IPS-20b (cell line): Measurements from ENCODE around the gene ZNF790.
A peak's percentile ranks its signal among the peaks of the same experiment; 100 is the strongest.
"Not testable (repeated sequence)": the region's sequence is repeated elsewhere in the genome, so short reads cannot be mapped to it uniquely, and the experiment has no call there.

ENCODE experiments used
- H3K27ac ChIP-seq: one replicate; pipeline ENCODE4 v1.5.1; 2013; ENCODE audit warnings: low read length
- H3K27me3 ChIP-seq: 2 replicates; pipeline ENCODE4 v1.6.1; 2013; ENCODE audit warnings: mild to moderate bottlenecking, low read length, inconsistent platforms; ENCODE audit not compliant: insufficient read depth
- H3K36me3 ChIP-seq: 2 replicates; pipeline ENCODE4 v1.6.1; 2013; ENCODE audit warnings: low read depth, mild to moderate bottlenecking, inconsistent platforms, low read length, moderate library complexity; ENCODE audit not compliant: insufficient read depth
- H3K4me1 ChIP-seq: 2 replicates; pipeline ENCODE4 v1.6.1; 2013; ENCODE audit warnings: mild to moderate bottlenecking, control low read depth, inconsistent platforms, low read length, moderate library complexity; ENCODE audit not compliant: insufficient read depth
- H3K4me3 ChIP-seq: 2 replicates; pipeline ENCODE4 v1.5.1; 2013; ENCODE audit warnings: mild to moderate bottlenecking, low read length, inconsistent platforms
- H3K9ac ChIP-seq: 2 replicates; pipeline ENCODE4 v1.6.1; 2013; ENCODE audit warnings: low read depth, mild to moderate bottlenecking, inconsistent platforms, low read length, moderate library complexity
- H3K9me3 ChIP-seq: 2 replicates; pipeline ENCODE4 v1.6.1; 2013; ENCODE audit warnings: mild to moderate bottlenecking, low read depth, low read length, inconsistent platforms; ENCODE audit not compliant: insufficient read depth

ZNF790 gene

DNA sequence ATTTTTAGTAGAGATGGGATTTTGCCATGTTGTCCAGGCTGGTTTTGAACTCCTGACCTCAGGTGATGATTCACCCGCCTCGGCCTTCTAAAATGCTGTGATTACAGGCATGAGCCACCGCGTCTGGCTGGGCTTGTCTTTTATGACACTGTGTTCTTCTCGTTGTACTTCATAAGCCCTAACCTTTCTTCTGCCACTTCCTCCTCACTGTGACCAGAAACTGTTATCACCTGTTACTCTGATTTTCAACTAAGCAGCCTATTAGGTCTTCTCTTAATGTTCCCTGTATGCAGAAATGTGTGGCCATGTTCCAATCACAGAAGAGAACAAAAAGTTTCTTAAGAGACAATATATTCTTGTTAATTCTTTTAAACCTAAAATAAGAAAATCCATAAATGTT lies 16.4 kb downstream of the ZNF790 start:
- H3K36me3 ChIP-seq: peaks cover 76% of the 10 kb centered on the region
- H3K4me3 ChIP-seq: no peak overlapping the region
- H3K9ac ChIP-seq: no peak overlapping the region
- no peak overlapping the region for H3K27ac ChIP-seq
- H3K4me1 ChIP-seq: no peaks in the 10 kb centered on the region
- peaks cover 94% of the 10 kb centered on the region for H3K9me3 ChIP-seq
- no peaks in the 10 kb centered on the region for H3K27me3 ChIP-seq

DNA sequence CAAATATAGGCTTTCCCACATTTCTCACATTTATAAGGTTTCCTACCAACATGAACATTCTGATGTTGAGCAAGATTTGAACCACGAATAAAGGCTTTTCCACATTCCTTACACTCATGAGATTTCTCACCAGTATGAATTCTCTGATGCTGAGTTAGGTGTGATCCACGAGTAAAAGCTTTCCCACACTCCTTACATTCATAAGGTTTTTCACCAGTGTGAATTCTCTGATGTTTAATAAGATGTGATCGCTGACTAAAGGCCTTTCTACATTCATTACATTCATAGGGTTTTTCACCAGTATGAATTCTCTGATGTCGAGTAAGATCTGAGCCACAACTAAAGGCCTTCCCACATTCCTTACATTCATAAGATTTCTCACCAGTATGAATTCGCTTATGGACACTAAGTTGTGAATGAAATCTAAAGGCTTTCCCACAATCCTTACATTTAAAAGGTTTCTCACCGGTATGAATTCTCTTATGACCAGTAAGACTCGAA lies 19.0 kb downstream of the ZNF790 start:
- no peak overlapping the region for H3K27ac ChIP-seq
- H3K9ac ChIP-seq: no peak overlapping the region
- no peaks in the 10 kb centered on the region for H3K4me1 ChIP-seq
- H3K9me3 ChIP-seq: peaks cover 98% of the 10 kb centered on the region
- H3K4me3 ChIP-seq: peak overlapping the region; percentile 15; the same call in 1 of the 2 replicates
- no peaks in the 10 kb centered on the region for H3K27me3 ChIP-seq
- H3K36me3 ChIP-seq: peaks cover 61% of the 10 kb centered on the region

DNA sequence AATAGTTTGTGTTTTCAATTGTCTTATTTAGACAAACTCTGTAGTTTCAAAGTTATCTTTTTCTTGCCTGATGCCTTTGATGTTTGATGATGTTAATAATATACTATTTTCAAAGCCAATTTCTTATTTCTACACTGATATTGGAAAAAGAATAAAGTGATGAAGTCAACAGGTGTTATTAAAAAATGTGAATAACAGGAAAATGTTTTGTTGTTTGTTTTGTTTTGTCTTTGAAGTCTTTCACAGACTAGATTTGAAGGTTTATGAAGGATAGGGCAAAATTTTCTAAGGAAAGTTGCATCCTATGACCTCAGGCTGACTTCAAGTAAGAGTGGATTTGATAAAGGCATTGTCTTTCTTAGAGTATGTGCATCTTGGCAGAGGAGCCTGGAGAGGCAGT lies 31.2 kb downstream of the ZNF790 start:
- H3K27ac ChIP-seq: no peak overlapping the region
- no peak overlapping the region for H3K9ac ChIP-seq
- no peak overlapping the region for H3K4me3 ChIP-seq
- no peaks in the 10 kb centered on the region for H3K27me3 ChIP-seq
- no peaks in the 10 kb centered on the region for H3K4me1 ChIP-seq
- peaks cover 98% of the 10 kb centered on the region for H3K9me3 ChIP-seq
- H3K36me3 ChIP-seq: no peaks in the 10 kb centered on the region

DNA sequence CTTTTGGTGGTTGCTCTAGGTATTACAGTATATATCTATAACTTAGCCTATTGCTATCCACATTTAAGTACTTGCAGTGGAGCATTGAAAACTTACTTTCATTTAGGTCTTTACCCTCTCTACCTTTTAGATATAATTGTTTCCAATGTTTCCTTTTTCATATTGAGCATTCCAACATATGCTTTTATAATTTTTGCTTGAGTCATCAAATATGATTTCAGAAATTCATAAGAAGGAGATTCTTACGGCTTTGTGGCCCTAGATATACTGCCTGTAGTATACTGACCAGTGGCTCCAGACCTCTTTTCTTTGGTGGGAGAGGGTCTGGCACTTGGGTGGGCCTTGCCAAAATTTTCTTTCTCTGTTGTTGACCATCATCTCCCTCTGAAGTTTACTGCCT lies 32.8 kb downstream of the ZNF790 start:
- Histone ChIP-seq H3K36me3 (no peaks in the 10 kb centered on the region), H3K27me3 (no peaks in the 10 kb centered on the region), H3K27ac (no peak overlapping the region), H3K4me1 (no peaks in the 10 kb centered on the region), H3K9me3 (peaks cover 95% of the 10 kb centered on the region), H3K4me3 (no peak overlapping the region), H3K9ac (no peak overlapping the region)

DNA sequence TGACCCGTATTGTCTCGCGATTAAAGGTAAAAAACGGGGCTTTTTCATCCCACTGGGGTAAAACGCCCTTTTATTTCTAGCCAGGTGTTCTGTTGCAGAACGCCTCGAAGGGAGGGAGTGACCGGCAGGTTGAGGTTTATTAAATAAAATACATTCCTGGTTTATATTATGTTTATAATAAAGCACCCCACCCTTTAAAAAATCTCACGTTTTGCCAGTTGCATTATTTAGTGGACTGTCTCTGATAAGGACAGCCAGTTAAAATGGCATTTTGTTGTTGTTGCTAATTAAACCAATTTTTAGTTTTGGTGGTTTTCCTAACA lies 40.4 kb downstream of the ZNF790 start:
- H3K9me3 ChIP-seq: peaks cover 79% of the 10 kb centered on the region
- H3K4me1 ChIP-seq: no peaks in the 10 kb centered on the region
- no peaks in the 10 kb centered on the region for H3K36me3 ChIP-seq
- H3K27me3 ChIP-seq: no peaks in the 10 kb centered on the region
- H3K9ac ChIP-seq: no peak overlapping the region
- H3K4me3 ChIP-seq: peak overlapping the region; percentile 40; the same call in 1 of the 2 replicates
- no peak overlapping the region for H3K27ac ChIP-seq

DNA sequence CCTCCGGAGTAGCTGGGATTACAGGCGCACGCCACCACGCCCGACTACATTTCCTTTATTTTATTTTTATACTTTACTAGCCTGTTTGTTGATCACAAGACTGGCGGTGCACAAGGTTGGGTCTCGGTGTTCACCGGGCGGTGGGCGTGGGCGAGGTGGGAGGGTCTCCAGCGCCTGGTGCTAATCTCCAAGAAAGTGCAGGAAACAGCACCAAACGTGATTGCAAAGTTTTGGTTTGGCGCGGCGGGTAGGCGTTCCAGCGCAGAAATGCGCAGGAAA lies 41.5 kb downstream of the ZNF790 start:
- no peaks in the 10 kb centered on the region for H3K36me3 ChIP-seq
- H3K4me3 ChIP-seq: no peak overlapping the region
- H3K27ac ChIP-seq: no peak overlapping the region
- H3K4me1 ChIP-seq: no peaks in the 10 kb centered on the region
- no peak overlapping the region for H3K9ac ChIP-seq
- H3K27me3 ChIP-seq: no peaks in the 10 kb centered on the region
- H3K9me3 ChIP-seq: peaks cover 80% of the 10 kb centered on the region

DNA sequence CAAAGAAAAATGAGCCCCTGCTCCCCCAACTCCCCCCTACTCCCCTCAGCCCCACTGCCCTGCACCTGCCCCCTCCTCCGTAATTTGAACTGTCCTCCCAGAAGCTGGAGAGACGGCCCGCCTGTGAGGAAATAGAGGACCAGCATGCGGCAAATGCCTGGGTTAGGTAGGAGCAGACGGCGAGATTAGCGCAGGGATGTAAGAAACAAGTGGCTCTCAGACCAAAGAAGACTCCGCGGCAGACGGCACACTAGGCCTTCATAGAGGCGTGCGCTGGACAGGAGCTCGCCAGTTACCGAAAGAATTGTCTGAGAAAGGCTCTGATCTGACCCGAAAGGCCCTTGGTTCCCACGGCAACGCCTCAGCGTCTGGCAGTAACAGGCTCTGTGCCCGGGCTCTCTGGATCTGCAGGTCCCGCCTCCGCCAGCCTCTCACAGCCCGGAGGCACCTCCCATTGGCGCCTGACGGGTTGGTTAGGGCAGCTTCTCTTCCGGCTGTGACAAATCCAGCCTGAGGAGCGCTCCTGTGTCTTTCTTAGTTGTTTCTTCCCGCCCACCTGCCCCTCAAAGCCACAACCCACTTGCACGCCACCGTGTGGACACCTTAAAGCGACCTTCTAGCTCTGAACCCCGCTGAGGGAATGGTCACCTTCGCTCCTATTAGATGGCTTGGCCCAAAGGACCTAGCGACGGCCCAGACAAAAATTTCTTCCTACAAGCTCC lies 46.6 kb downstream of the ZNF790 start:
- not testable (repeated sequence) for H3K9ac ChIP-seq, H3K4me3 ChIP-seq, H3K36me3 ChIP-seq, H3K4me1 ChIP-seq, H3K27me3 ChIP-seq, H3K27ac ChIP-seq
- H3K9me3 ChIP-seq: peaks cover 65% of the 10 kb centered on the region

DNA sequence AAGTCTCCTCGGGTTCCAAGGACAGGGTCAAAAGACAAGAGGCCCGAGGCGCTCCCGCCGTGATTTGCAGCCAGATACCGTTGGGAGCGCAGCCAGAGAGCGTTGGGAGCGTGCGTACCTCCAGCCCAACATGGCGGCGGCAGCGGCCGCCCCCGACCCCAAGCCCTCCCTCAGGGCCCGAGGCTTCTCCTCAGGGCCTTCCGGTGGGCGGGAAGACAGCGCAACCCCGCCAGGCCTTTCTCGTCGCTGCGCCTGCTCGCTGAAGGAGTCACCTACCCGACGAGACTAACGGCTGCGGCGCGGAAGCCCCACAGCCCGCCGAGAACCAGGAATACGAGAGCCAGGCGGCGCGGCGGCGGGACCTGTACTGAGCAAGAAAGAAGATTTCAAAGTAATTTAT lies 62.4 kb downstream of the ZNF790 start:
- H3K27ac ChIP-seq: no peak overlapping the region
- no peak overlapping the region for H3K4me3 ChIP-seq
- H3K9ac ChIP-seq: no peak overlapping the region
- no peaks in the 10 kb centered on the region for H3K4me1 ChIP-seq
- peaks cover 65% of the 10 kb centered on the region for H3K9me3 ChIP-seq
- H3K27me3 ChIP-seq: no peaks in the 10 kb centered on the region
- no peaks in the 10 kb centered on the region for H3K36me3 ChIP-seq

DNA sequence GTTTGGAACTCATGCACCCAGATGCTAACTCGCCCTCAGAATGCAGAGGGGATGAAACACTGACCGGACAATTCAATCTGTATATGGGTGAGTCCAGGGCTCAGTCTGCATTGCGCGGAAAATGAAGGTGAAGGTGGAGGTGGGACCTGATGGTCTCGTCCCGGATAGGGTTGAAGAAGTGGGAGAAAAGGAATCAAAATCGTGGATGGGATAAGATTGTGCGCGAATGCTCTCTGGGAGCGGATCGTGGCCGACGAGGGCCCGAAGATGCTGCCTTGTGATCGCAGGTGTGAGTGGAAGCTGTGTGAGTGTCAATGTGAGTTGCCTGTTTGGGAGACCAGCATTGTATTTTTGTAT lies 65.0 kb downstream of the ZNF790 start:
- Histone ChIP-seq H3K27ac (no peak overlapping the region), H3K4me3 (peak overlapping the region; percentile 96), H3K36me3 (no peaks in the 10 kb centered on the region), H3K9ac (no peak overlapping the region), H3K9me3 (peaks cover 66% of the 10 kb centered on the region), H3K27me3 (no peaks in the 10 kb centered on the region), H3K4me1 (no peaks in the 10 kb centered on the region)

DNA sequence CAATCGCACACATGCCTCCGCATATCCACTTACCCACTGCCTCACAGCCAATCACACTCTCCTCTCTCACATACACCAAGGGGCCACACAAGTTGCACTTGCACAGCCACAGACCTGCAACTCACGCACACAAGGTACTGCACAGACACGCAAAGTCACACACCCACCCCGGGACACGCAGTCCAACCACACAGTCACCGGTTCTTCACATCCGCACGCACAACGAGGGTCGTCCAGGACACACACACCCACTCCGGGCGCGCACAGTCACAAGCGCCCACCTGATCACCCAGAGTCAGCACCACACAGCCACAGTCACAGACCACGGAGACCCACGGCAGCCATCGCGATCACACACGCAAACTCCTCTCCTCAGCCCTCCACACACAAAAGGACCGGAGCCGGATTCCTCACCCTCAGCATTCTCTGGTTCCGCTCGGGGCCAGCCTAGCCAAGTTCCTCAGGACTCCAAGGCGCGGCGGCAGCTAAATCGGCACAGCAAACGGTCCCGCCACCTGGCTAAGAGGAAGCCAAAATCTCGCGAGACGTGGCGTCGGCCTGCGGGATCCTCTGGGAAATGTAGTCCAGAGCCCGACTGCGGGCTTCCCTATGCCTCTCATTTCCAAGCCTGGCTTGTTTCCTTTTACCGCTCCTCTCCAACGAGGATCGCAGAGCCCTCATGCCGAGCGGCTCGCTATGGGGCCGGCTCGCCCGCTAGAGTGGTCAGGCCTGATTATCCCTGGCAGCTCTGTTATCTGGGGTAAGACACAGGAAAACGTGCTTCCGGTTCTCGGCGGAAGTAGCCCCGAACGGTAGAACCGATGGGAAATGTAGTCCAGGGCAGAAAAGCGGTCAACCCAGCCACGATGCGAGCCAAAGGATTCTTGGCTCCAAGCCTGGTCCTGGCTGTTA lies 65.6 kb downstream of the ZNF790 start, which contains the start of gene ZNF850:
Gene ZNF850 (minus strand): TSS at position 497 of the 912 bp plus-strand sequence. CDS start 10,201 bp downstream, outside the sequence.
- H3K4me1 ChIP-seq: no peaks in the 10 kb centered on the region
- no peak within 1 kb of the TSS for H3K27ac ChIP-seq
- peaks cover 69% of the 10 kb centered on the region for H3K9me3 ChIP-seq
- no peaks in the 10 kb centered on the region for H3K27me3 ChIP-seq
- peak within 1 kb of the TSS; percentile 91 for H3K9ac ChIP-seq
- peak within 1 kb of the TSS; percentile 96 for H3K4me3 ChIP-seq
- no peaks in the 10 kb centered on the region for H3K36me3 ChIP-seq

DNA sequence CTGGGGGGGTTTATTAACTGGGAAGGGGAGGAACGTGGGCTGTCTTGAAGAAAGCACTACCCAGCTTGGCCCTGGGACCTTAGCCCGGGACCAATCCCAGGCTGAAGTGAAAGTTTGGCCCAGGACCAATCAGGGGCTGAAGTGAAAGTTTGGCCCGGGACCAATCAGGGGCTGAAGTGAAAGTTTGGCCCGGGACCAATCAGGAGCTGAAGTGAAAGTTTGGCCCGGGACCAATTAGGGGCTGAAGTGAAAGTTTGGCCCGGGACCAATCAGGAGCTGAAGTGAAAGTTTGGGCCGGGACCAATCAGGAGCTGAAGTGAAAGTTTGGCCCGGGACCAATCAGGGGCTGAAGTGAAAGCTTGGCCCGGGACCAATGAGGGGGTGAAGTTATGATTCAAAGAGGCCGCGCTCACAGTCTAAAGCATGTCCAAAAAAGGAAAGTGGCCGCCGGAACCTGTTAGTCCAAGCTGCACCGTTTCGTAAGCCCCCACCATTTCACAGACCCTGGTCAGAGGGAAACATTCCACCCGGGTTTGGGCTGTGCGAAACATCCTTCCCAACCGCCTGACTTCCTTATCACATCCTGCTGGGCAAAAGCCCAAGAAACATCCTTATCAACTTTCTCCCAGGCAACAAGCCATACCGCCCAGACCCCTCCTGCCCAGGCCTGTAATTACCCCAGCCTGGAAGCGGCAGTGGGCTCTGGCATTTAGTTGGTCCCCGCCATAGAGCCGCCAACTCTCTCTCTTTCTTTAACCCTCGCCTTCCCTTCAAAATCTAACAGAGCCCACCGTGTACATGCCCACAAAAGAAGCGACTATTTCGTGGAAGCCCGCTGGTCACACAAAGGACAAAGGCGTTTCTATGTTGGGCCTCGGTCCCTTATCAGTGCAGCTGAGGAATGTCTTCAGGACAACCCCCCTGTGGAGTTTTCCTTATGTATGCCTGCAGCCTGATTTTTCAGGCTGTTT lies 66.6 kb downstream of the ZNF790 start:
- H3K9ac ChIP-seq: peak overlapping the region; percentile 91
- peaks cover 67% of the 10 kb centered on the region for H3K9me3 ChIP-seq
- H3K27ac ChIP-seq: no peak overlapping the region
- H3K27me3 ChIP-seq: no peaks in the 10 kb centered on the region
- no peaks in the 10 kb centered on the region for H3K4me1 ChIP-seq
- peaks cover 3% of the 10 kb centered on the region; the same call in 1 of the 2 replicates for H3K36me3 ChIP-seq
- peak overlapping the region; percentile 96 for H3K4me3 ChIP-seq
